ENCODE results near the gene ASTN2.

Gene ASTN2

DNA sequence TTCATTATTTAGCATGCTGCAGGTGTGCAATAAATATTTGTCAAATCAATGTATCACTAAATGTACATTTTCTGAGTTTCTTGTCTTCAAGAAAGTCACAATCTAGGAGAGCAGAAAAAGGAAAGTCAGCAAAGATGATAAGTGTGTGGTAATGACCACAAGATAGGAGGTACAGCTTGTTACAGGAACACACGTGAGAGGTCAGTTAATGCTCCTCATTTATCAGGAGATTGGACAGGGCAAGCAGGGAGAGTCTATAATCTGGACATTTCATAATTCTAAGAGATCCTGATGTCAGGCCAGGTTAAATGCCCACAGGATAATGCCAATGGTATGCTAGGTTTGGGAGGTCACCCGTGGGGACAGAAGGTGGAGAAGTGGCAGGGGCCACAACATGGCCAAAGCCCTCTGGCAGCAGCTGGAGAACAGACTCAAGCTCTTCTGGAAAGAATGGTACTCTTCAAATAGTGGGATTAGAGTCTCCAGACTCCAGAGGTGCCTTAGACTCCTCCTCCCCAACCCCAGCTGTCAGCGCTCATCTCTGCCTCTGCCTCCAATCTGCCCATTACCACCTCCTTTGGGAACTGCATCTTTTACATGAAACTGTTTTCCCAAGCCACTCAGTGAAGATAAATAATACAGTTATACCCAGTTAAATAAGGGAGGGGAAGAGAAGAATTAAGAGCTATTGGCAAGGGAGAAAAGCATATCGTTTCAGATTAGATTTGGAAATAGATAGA is 114.3 kb downstream of the ASTN2 start:
- no peak for DNase-seq (ENCODE audit: low read depth)

DNA sequence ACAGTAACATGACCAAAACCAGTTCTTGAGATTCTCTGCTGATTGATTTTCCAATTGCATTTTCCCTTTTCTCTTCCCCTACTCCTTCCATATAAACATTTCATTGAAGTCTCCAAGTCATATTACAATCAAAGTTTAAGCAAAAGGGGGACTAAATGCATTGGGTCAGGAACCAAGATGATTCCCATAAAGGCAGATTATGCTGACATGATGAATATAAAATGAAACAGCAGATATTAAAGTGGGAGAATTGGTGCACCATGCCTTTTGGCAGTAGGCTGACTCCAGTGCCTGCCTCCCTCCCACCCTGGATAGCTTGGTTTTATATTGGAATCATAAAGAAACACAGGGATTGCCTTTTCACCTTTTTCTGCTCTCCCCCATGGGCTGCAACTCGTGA is 118.4 kb downstream of the ASTN2 start:
- no peak for DNase-seq (ENCODE audit: low read depth)

DNA sequence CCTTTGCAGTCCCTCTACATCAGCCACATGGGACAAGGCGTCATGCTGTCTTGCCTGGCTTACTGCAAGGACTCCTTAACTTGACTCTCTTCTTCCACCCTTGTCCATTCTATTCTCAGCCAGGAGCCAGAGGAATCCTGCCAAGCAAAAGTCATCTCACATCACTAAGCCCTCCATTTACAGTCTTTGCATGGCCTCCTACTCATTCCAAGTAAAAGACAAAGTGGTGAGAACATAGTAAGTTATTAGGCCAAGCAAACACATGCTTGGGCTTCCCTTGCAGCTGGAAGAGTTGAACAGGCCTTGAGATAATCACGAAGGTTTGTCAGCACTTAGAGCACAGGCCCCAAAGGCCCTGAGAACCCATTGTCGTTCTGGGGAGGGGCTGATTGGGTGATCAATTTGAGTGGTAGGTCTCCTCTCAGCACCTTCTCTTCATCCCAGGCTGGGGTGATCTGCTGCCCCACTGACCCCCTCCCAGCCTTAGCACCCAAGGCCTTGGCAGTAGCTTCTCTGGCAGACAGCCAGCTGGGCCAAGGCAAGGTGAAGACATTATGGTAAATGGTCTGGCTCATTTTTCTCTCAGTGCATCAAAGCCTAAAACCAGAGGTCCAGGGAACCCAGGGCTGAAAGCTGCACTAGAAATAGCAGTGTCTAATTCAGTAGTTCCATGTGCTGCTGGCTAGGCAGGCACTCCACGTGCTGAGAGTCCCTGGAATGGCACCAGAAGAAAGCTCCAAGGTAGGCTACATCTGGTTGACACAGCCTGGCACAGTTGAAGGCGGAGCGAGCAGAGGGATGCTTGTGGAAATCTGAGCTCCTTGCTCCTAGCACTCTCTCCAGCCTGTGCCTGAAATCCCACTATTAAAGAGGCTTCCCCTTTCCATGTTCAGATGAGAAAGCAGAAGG is 121.4 kb downstream of the ASTN2 start:
- no peak for DNase-seq (ENCODE audit: low read depth)

DNA sequence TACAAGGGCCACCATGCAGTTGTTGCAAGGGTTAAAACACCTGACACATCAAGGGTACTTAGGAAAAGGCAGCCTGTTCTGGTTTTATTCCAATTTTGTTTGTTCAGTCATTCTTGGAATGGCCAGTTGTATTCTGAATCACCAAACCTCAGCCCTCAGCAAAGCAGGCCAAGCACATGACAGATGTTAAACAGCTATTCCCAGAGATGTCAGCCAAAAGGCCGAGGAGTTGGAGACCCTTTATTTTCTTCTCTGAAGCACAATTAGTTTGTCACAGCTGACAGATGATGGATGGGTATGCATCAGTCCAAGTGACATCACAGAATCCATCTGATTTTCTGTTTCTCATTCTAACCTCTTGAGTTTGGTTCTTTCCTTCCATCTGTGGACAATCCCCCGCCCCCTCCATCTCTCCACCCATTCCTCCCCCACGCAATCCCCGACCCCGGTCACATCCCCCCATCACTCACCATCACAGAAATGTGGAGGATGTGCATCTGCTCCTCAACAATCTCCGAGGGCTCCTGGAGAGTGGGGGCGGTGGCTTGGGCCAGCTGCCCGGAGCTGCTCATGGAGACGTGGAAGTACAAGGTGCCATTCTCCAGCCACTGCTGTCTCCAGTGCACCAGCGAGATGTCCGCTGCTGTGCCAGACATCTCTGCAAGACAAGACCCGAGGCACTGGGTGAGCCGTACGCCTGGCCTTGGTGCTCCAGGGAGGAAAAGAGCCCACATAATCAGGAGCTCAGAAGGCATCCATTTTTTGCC is 123.8 kb downstream of the ASTN2 start:
- no peak for DNase-seq (ENCODE audit: low read depth)

DNA sequence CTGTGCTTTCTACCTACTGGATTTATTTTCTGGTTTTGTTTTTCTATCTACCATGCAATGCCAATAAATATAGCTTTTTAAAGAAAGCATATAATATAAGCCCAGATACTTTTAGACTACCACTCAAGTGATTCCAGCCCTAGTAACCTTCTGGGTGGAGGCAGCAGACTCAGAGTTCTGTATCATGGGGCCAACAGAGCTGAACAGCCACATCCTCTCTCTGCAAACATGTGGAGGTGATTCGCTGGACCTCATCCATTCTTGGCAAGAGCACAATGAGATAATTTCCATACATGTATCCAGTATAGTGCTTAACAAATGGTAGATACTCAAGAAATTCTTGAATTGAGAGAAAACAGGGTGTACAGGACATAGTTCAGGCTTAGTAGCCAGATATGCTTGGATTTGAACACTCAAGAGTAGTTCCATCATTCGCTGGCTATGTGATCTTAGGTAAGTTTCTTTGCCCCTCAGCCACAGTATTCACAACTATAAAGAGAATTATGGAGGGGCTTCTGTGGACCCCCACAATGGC is 124.5 kb downstream of the ASTN2 start:
- no peak for DNase-seq (ENCODE audit: low read depth)

DNA sequence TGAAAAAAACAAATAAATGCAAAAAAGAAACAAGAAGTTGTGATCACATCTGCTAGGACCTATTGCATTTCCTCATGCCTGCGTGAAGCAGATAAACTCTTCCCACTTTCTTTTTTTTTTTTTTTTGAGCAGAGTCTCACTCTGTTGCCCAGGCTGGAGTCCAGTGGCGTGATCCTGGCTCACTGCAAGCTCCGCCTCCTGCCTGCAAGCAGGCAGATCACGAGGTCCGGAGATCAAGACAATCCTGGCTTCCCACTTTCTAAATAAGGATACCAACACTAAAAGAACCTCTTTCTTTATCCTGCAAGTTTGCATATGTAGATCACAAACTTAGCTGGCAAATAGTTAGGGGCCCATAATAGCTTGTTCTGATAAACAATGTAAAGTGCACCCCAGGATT is 128.6 kb downstream of the ASTN2 start:
- DNase-seq (ENCODE audit: low read depth) = no peak

DNA sequence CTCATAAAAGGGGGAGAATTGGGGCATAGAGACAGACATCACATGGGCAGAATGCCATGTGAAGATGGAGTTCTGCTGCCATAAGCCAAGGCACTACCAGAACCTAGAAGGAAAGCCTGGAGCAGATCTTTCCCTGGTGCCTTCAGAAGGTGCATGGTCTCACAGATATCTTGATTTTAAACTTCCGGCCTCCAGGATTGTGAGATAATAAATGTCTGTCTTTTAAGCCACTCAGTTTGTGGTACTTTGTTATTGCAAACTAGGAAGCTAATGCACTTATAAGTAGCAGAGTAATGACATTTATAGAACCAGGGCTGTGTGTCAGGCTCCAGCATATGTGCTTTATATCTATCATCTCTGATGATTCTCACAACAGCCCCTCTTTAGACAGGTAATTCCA is 130.4 kb downstream of the ASTN2 start:
- no peak for DNase-seq (ENCODE audit: low read depth)

DNA sequence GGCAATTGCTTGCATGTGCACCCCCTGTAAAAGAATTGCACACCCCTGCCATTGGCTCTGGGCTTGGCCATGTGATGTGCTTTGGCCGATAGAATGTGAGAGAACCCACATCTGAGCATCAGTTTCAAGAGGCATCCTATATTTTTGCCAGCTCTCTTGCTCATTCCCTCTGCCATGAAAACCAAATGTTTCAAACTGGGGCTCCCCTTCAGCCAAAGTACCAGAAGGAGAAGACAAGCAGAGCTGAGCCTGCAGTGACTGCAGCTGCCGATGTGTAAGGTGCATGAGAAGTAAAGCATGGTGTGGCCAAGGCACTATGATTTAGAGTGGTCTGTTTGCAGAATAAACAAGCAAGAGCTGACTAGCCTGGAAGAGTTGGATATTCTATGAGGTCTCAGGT is 132.3 kb downstream of the ASTN2 start:
- no peak for DNase-seq (ENCODE audit: low read depth)

DNA sequence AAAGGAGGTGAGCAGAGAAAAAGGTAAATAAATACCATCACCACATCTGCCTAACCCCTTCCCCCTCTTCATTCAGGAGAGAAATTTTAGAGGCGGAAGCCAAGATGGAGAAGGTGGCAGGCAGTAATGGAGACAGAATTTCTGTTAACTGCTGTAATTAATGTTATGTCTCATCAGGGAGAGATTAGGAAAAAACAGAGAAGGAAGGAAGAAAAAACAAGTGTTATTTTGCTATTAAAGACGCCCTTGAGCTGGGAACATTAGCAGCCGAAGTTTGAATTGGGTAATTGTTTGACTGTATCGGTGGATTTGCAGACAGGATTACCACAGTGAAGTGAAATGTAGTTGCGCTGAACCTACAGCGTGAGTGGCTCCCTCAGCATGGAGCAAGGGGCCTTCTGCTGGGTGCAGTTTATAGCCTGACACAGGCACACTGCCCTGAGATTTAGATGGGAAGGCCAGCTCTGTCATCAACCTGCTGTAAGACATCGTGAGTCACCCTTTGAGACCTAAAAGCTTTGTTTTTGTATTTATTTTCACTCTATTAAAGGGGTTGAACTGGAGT is 136.3 kb downstream of the ASTN2 start:
- no peak for DNase-seq (ENCODE audit: low read depth)

DNA sequence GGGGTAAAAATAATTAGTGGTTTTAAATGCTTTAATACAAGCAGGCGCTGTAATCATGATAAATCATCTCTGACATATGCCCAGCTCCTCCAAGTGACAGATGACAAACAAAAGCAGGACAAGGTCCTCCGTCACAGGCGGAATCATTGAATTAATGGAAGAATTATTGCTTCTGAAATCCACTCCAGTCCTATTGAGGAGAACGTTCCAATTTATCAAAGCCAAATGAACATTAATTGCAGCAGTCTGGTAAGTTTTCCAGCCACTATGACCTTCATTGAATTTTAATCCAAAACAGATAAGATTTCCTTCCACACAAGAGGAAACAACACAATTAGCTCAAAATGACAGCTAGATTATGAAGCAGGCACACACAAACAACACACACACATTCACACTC is 136.8 kb downstream of the ASTN2 start:
- DNase-seq (ENCODE audit: low read depth) = no peak

DNA sequence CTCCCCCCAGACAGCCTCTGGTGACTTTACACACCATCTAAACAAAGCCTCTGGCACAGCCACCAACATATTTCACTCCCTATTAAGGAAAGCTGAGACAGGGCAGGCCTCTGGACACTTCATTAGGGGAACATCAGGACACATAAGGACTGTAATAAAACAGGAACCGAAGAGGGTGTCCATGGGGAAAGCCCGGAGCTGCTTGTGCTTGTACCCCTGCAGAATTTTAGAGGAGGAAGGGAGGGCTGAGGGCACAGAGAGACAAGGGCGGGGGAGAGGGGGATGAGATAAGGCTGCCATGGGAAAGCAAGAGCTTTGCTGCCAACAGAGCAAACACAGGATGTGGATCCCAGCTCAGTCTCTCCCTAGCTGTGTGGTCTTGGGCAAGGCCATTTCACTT is 138.4 kb downstream of the ASTN2 start:
- DNase-seq (ENCODE audit: low read depth) = no peak

DNA sequence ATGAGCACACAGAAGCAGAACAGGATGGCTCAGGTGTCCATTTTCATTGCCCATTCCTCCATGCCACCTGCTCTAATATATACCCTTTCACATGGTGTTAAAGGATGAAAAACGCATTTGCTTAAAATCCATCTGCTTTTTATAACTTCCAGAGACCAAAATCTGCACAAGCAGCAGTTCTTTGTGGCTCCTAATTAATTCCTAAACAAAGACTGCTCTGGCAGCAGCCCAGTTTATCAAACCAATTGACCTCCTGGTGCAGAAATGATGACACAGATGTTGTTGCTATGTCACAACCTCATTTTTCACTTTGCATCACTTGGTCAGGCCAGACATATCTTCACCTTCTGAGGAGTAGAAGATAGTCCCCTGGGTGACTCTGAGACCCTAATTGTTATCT is 141.2 kb downstream of the ASTN2 start:
- DNase-seq (ENCODE audit: low read depth) = no peak

DNA sequence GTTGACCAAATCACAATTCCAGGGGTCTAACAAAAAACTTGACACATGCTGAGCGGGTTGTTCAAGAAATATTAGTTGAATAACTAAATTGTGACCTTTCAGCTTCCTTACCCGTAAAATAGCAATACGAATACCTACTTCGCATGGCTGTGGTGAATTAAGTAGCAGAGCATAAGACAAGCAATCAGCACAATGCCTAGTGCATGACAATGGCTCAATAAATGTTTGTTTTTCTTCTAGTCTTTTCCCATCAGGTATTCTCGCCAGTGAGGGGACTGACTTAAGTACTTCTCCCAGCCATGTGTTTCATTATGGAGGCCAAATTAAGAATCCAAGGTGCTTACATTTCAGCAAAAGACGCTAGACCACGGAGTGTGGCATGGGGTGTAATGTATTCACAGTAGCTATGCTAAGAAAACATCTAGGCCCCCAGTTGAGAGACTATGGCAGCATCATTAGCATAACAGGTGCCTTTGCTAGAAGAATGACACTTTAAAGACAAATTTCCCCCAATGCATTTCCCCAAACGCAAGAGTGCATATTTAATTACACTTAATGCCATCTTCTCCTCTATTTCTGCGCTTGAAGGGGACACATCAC is 145.9 kb downstream of the ASTN2 start:
- DNase-seq (ENCODE audit: low read depth) = no peak

DNA sequence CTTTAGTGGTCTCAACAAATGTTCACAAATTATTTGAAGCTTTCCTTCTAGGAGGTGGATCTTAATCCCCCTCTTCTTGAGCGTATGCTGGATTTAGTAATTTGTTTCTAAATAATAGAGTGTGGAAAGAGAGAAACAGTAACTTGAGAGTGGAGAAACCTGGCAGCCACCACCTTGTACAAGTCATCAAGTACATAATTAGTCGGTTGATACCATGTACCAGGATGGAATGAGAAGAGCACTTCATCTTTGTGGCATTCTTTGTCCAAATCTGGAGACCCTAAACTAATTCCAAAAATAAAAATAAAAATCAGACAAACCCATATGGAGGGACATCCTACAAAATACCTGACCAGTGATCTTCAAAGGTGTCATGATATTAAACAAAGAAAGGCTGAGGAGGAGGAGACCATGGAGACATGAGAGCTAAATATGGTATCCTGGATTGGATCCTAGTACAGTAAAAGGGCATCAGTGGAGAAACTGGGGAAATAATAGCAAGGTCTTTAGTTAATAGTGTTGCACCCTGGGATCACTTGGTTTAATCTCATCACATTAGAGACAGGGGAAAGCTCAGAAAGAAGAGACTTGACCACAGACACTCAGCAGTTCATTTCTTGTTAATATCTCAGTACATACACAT is 147.9 kb downstream of the ASTN2 start:
- no peak for DNase-seq (ENCODE audit: low read depth)

DNA sequence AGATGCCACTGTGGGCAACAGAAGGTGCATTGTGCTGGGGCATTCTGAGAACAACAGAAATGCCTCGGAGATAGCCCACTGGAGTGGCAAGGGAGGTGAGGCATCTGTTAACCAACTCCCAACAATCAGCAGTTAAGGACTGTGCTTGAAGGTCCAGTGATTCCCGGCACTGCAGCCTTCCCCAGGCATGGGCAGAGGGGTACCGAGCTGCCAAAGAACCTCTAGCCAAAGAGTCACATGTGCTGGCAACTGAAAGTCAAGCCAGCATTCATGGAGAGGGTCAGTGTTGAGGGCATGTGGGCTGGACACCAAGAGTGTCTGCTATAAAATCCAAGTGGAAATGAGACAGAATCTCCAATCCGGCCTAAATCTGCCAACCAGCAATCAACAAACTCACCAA is 149.6 kb downstream of the ASTN2 start:
- no peak for DNase-seq (ENCODE audit: low read depth)

DNA sequence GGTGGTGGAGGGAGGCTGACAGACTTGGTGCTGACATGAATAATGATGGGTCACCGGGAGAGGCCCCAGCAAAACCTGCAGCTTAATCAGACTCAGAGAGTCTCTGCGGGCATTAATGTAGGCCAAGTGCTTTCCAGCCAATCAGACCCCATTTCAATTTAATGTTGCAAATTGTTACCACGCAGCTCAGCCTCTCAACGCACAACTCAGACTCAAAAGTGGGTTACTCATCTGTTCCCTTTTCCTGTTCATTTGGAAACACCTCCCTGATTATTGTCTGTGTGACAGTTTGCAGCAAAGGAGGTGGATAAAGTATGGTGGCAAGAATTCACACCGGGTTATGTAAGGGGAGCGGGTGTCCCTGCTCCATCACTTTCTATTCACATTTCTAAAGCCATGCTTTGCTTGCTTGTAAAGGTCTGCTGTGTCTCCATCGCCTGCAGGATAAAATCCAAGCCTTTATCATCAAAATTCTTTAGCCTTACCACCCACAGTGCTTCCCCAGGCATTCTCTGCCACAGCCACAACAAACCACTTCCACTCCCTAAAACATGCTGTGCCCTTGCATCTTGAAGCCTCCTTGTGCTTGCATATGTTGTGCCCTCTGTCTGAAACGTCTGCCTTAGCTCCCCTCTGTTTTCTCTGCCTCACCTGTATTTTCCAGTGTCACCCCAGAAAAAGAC is 156.5 kb downstream of the ASTN2 start:
- DNase-seq (ENCODE audit: low read depth) = no peak

DNA sequence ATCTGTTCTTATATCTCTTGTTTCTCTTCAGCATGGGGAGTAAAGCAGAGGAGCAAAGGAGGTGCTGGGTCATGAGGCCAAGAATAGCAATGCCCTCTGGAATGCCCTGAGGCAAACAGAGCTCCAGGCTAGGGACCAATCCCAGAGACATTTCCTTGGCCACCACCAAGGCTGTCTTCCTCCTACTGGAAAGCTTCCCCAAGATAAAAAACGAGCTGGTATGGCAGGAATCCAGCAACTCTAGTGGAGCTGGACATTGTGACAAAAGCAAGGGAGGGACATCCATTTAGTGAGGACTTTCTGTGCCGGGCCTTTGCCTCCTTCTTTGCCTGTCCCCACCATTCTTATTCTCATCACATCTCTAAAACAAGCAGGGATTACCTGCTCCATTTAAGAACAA is 161.6 kb downstream of the ASTN2 start:
- DNase-seq (ENCODE audit: low read depth) = no peak

DNA sequence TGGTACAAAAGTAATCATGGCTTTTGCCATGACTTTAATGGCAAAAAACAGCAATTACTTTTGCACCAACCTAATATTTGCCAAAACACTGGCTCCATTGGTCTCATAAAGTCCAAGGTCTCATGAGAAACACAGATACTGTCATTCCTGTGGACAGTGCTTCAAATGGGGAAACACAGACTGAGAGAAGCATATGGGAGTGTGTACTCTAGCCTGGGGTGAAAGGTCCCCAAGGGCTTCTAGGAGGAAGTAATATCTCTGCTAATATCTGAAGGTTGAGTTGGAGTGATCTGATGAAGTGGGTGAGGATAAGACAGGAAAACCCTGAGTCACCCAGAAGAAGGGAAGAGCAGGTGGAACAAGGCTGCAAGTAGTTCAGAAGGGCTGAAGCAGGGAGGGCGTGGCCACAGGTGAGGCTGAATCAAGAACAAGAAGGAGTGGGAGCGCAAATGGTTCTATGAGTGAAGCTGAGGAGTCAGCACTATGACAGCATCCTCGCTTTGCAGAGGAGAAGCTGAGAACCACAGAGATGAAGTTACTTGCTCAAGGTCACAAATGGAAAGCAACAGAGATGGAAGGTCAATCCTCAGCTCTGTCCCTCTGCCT is 164.1 kb downstream of the ASTN2 start:
- DNase-seq (ENCODE audit: low read depth) = no peak

DNA sequence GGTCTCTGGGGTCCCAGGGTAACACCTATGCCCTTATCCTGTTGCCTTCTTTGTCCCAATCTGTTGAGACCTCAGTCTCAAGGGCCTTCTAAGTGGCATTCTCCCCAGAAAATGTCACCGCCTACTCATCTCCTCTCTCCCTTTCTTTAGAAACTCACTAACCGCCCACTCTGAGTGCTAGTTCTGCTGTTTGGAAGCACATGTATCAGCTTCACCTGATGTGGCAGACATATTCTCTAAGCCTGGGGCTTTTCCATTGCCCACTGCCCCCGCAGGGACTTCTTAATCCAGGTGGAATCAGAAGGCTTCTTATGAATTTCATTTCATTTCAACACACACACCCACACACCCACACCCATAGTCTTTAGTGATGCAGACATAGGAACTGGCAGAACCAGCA is 165.1 kb downstream of the ASTN2 start:
- DNase-seq (ENCODE audit: low read depth) = no peak

DNA sequence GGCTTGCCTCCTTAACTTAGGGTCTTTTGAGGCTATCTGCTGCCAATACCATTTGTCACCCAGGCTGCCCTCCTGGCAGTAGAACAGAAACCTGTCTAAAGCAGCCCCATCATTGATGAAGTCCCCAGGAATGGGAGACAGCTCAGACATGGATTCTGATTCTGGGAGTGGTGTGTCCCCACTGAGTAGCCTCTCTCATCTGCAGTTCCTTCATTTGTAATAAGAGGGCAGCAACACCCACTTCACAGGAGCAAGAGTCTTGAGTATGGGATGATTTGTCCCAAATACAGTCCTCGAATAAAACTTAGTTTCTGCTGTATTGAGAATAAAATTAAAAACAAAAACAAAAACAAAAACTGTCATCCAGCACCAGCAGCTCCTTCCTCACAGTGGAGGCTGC is 167.6 kb downstream of the ASTN2 start:
- no peak for DNase-seq (ENCODE audit: low read depth)

Data from fibroblast of the conjunctiva (primary cell).